Measurements from ENCODE around the gene SLC22A13. TPM values are rescaled to one million over a fixed set of nuclear protein-coding genes. Genes with fewer than 3 reads are reported as not detected.

Gene SLC22A13
- total and polyA plus RNA-seq, 4 donors = 0.08 to 0.64 (median 0.20) TPM; not detected in 1

DNA sequence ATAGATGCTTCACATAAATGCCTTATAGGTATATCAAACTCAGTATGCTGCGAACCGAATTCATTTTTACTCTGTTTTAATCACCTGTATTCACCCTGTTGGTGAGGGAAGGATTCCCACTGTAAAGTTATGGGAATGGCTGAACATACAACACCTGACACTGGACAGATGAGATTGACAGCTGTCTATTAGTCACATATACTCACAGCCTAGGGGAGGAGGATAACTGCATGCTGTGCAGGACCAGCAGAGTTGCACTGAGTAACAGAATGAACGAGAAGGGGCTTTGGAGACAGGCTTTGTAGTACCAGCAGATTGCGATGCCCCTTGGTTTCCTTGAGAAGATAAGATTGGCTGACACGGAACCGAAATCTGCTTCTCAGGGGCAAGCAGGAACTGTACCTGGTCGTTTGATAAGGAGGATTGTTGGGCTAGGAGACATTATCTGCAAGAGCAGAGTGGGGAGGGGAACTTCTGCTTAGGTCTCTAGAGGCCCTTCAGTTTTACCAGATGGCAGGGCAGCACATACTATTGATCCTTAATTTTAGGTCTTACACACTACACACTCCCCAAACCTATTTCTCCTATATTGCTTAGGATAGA is 43.5 kb upstream of the SLC22A13 start:
- no peaks in the 10 kb centered on the region for H3K27me3 ChIP-seq (ENCODE audit: control insufficient read depth in 3 of 3, insufficient read depth in 3 of 3, low read length in 2 of 3)
- H3K4me3 ChIP-seq = no peak overlapping the region
- H3K27ac ChIP-seq (ENCODE audit: low read depth in 1 of 2, low read length in 1 of 2) = no peak overlapping the region
- no peaks in the 10 kb centered on the region for H3K9me3 ChIP-seq (ENCODE audit: control insufficient read depth in 4 of 4, insufficient read depth in 3 of 4, low read length in 3 of 4)
- 67 to 80% methylated on average over 7 of the region's 7 CpGs for WGBS, 2 donors
- no peak for TF ChIP-seq CTCF (IDR thresholded peaks at IDR 0.05; ENCODE audit: control extremely low read depth, extremely low read depth)
- H3K9ac ChIP-seq (ENCODE audit: insufficient read depth in 1 of 2, low read length in 2 of 2) = no peak overlapping the region
- H3K36me3 ChIP-seq (ENCODE audit: control insufficient read depth in 4 of 4, insufficient read depth in 4 of 4, low read length in 4 of 4) = peaks cover 3 to 15% (median 7%) of the 10 kb centered on the region in 4 donors
- DNase-seq (no peak), ATAC-seq (ENCODE audit: insufficient read depth, low FRiP score) (no peak)
- peaks cover 0 to 7% (median 0%) of the 10 kb centered on the region in 5 donors for H3K4me1 ChIP-seq (ENCODE audit: control insufficient read depth in 5 of 5, insufficient read depth in 5 of 5, low read length in 5 of 5)

DNA sequence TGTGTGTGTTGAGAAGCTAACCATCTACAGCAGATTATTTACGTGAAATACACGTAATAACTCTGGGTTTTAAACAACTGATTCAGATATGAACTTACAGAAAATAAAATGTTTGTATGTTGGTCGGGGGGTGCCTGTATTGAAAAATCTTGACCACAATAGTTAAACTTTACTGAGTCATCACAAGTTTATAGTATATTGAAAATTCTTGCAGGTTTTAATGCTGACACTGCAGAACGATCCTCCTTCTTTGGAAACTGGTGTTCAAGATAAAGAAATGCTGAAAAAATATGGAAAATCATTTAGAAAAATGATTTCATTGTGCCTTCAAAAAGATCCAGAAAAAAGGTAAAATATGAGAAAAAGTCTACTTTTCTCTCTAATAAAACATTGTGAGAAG is 41.3 kb upstream of the SLC22A13 start:
- 95 to 98% methylated on average over 4 of the region's 4 CpGs for WGBS, 2 donors

DNA sequence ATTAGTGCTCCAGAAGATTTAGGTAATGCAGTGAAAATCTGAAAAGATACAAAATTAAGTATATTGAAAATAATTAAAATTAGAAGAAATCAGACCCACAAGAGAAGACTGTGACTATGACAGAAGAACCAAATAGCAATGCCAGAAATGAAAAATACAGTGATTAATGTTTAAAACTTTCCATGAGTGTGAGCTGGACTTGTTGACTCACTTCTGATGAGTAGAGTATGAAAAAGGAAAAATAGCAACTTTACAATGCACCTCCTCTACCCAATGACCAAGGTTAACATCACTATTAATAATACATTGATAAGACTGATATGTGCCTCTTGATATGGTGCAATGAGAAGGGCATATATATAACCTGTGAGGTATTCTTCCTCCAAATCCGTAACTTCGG is 39.3 kb upstream of the SLC22A13 start:
- DNase-seq (no peak), ATAC-seq (ENCODE audit: insufficient read depth, low FRiP score) (no peak)
- Histone ChIP-seq H3K27ac (ENCODE audit: low read depth in 1 of 2, low read length in 1 of 2) (no peak overlapping the region), H3K9me3 (ENCODE audit: control insufficient read depth in 4 of 4, insufficient read depth in 3 of 4, low read length in 3 of 4) (no peaks in the 10 kb centered on the region), H3K27me3 (ENCODE audit: control insufficient read depth in 3 of 3, insufficient read depth in 3 of 3, low read length in 2 of 3) (no peaks in the 10 kb centered on the region), H3K4me1 (ENCODE audit: control insufficient read depth in 5 of 5, insufficient read depth in 5 of 5, low read length in 5 of 5) (peaks cover 0 to 13% (median 0%) of the 10 kb centered on the region in 5 donors), H3K4me3 (no peak overlapping the region), H3K36me3 (ENCODE audit: control insufficient read depth in 4 of 4, insufficient read depth in 4 of 4, low read length in 4 of 4) (peaks cover 4 to 19% (median 9%) of the 10 kb centered on the region in 4 donors), H3K9ac (ENCODE audit: insufficient read depth in 1 of 2, low read length in 2 of 2) (no peak overlapping the region)
- TF ChIP-seq CTCF (IDR thresholded peaks at IDR 0.05; ENCODE audit: control extremely low read depth, extremely low read depth) = no peak
- WGBS, 2 donors = 99% methylated on average over 2 of the region's 2 CpGs

More for the DNA sequence above, 41.3 kb upstream of the SLC22A13 start:
- Histone ChIP-seq H3K4me3 (no peak overlapping the region), H3K36me3 (ENCODE audit: control insufficient read depth in 4 of 4, insufficient read depth in 4 of 4, low read length in 4 of 4) (peaks cover 4 to 19% (median 8%) of the 10 kb centered on the region in 4 donors), H3K27ac (ENCODE audit: low read depth in 1 of 2, low read length in 1 of 2) (no peak overlapping the region), H3K9me3 (ENCODE audit: control insufficient read depth in 4 of 4, insufficient read depth in 3 of 4, low read length in 3 of 4) (no peaks in the 10 kb centered on the region), H3K27me3 (ENCODE audit: control insufficient read depth in 3 of 3, insufficient read depth in 3 of 3, low read length in 2 of 3) (no peaks in the 10 kb centered on the region), H3K9ac (ENCODE audit: insufficient read depth in 1 of 2, low read length in 2 of 2) (no peak overlapping the region), H3K4me1 (ENCODE audit: control insufficient read depth in 5 of 5, insufficient read depth in 5 of 5, low read length in 5 of 5) (peaks cover 0 to 13% (median 0%) of the 10 kb centered on the region in 5 donors)
- no peak for TF ChIP-seq CTCF (IDR thresholded peaks at IDR 0.05; ENCODE audit: control extremely low read depth, extremely low read depth)
- DNase-seq (no peak), ATAC-seq (ENCODE audit: insufficient read depth, low FRiP score) (no peak)

- WGBS, 2 donors = 48% methylated on average over 2 of the region's 2 CpGs
- peak; percentile 62 for ATAC-seq (ENCODE audit: insufficient read depth, low FRiP score)
- no peak for TF ChIP-seq CTCF (IDR thresholded peaks at IDR 0.05; ENCODE audit: control extremely low read depth, extremely low read depth)
Measured at GRCh38 chr3:38227989-38228388, 37.6 kb upstream of the SLC22A13 start.

More at GRCh38 chr3:38227989-38228388, 37.6 kb upstream of the SLC22A13 start:
- Histone ChIP-seq H3K9ac (ENCODE audit: insufficient read depth in 1 of 2, low read length in 2 of 2) (no peak overlapping the region), H3K4me3 (no peak overlapping the region), H3K9me3 (ENCODE audit: control insufficient read depth in 4 of 4, insufficient read depth in 3 of 4, low read length in 3 of 4) (no peaks in the 10 kb centered on the region), H3K27ac (ENCODE audit: low read depth in 1 of 2, low read length in 1 of 2) (no peak overlapping the region), H3K36me3 (ENCODE audit: control insufficient read depth in 4 of 4, insufficient read depth in 4 of 4, low read length in 4 of 4) (peaks cover 0 to 19% (median 12%) of the 10 kb centered on the region in 4 donors), H3K4me1 (ENCODE audit: control insufficient read depth in 5 of 5, insufficient read depth in 5 of 5, low read length in 5 of 5) (peaks cover 0 to 13% (median 2%) of the 10 kb centered on the region in 5 donors), H3K27me3 (ENCODE audit: control insufficient read depth in 3 of 3, insufficient read depth in 3 of 3, low read length in 2 of 3) (no peaks in the 10 kb centered on the region)
- peak in 2 of 3 donors; percentile 33 to 46 for DNase-seq
